ENCODE measurements around the gene SLC47A2.

SLC47A2 gene

GRCh38 chr17:19753051-19753509 lies 36.7 kb upstream of the SLC47A2 start:
- TF ChIP-seq, protein P1, sequence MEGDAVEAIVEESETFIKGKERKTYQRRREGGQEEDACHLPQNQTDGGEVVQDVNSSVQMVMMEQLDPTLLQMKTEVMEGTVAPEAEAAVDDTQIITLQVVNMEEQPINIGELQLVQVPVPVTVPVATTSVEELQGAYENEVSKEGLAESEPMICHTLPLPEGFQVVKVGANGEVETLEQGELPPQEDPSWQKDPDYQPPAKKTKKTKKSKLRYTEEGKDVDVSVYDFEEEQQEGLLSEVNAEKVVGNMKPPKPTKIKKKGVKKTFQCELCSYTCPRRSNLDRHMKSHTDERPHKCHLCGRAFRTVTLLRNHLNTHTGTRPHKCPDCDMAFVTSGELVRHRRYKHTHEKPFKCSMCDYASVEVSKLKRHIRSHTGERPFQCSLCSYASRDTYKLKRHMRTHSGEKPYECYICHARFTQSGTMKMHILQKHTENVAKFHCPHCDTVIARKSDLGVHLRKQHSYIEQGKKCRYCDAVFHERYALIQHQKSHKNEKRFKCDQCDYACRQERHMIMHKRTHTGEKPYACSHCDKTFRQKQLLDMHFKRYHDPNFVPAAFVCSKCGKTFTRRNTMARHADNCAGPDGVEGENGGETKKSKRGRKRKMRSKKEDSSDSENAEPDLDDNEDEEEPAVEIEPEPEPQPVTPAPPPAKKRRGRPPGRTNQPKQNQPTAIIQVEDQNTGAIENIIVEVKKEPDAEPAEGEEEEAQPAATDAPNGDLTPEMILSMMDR (IDR thresholded peaks at IDR 0.05; ENCODE audit: borderline replicate concordance, insufficient read depth, low read depth, low read length): no peak
- no peak overlapping the region for H3K4me3 ChIP-seq (ENCODE audit: low read depth, low read length)

DNA sequence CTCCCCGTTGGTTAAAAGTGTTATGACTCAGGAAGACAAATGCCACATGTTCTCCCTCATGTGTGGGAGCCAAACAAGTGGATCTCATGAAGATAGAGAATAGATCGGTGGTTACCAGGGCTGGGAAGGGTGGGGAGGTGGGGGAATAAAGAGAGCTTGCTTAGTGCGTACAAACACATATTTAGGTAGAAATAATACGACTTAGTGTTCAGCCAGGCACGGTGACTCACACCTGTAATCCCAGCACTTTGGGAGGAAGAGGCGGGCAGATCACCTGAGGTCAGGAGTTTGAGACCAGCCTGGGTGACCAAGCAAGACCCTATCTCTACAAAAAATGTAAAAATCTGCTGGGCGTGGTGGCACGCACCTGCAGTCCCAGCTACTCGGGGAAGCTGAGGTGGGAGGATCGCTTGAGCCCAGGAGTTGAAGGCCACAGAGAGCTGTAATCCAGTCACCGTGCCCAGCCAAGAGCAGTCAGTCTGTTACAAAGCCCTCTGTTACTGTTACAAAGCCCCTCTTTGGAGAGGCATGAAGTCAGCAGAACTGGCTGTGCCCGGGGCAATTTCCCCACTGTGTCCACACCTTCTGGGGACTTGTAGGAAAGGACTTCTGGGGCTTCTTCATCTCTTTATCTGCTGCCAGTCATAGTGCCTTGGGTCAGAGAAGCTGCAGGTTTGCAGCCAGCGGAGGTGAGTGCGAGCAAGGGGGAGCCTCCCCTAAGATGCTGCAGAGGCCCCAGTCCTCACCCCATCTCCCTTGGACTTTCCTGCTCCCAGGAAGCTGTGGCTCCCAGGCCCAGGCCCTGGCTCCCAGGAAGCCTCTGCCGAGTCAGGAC lies 36.0 kb upstream of the SLC47A2 start:
- TF ChIP-seq, protein P1 (IDR thresholded peaks at IDR 0.05; ENCODE audit: borderline replicate concordance, insufficient read depth, low read depth, low read length): no peak
- no peak overlapping the region for H3K4me3 ChIP-seq (ENCODE audit: low read depth, low read length)

GRCh38 chr17:19750835-19751234 lies 34.5 kb upstream of the SLC47A2 start:
- H3K4me3 ChIP-seq (ENCODE audit: low read depth, low read length): no peak overlapping the region
- TF ChIP-seq, protein P1 (IDR thresholded peaks at IDR 0.05; ENCODE audit: borderline replicate concordance, insufficient read depth, low read depth, low read length): no peak

GRCh38 chr17:19750020-19750572 lies 33.7 kb upstream of the SLC47A2 start:
- H3K4me3 ChIP-seq (ENCODE audit: low read depth, low read length): no peak overlapping the region
- TF ChIP-seq, protein P1 (IDR thresholded peaks at IDR 0.05; ENCODE audit: borderline replicate concordance, insufficient read depth, low read depth, low read length): no peak

DNA sequence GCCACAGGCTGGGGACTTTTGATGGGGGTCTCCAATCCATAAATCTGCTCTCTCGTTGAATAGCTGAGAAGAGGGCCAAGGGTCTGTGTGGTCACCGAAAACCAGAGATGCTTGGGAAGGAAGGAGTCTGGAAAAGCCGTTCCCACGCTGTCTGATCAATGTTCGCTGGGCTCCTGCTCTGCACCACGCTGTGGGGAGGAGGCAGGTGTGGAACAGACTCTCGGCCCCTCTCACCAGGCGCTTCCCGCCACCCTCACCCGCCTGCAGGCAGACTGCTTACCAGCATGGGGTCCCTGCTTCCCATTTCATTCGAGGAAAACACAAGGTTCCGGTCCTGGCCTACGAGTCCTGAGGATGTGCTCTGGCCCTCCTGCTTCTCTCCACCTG lies 32.4 kb upstream of the SLC47A2 start:
- TF ChIP-seq, protein P1 (IDR thresholded peaks at IDR 0.05; ENCODE audit: borderline replicate concordance, insufficient read depth, low read depth, low read length): no peak
- H3K4me3 ChIP-seq (ENCODE audit: low read depth, low read length): no peak overlapping the region

GRCh38 chr17:19747829-19748806 lies 31.7 kb upstream of the SLC47A2 start, which contains the start of gene ALDH3A1:
TSS of gene ALDH3A1 (minus strand) at chr17:19748298. CDS start at chr17:19745129, 3,169 bp downstream.
- H3K4me3 ChIP-seq (ENCODE audit: low read depth, low read length): no peak within 1 kb of the TSS

More at GRCh38 chr17:19747829-19748806, 31.7 kb upstream of the SLC47A2 start, which contains the start of gene ALDH3A1:
- TF ChIP-seq, protein P1 (IDR thresholded peaks at IDR 0.05; ENCODE audit: borderline replicate concordance, insufficient read depth, low read depth, low read length): no peak
